Measurements from ENCODE around the gene GSTM1.
"Not testable (repeated sequence)": the region's sequence is repeated elsewhere in the genome, so short reads cannot be mapped to it uniquely, and the experiment has no call there.

The GSTM1 gene

GRCh38 chr1:109684777-109685176 lies 2.8 kb upstream of the GSTM1 start:
- H3K27me3 ChIP-seq (ENCODE audit: insufficient read depth, low read length); H3K4me3 ChIP-seq (ENCODE audit: low read length); H3K36me3 ChIP-seq (ENCODE audit: insufficient read depth, low read length); H3K4me1 ChIP-seq (ENCODE audit: insufficient read depth, low read length); H3K9ac ChIP-seq (ENCODE audit: low read depth, low read length); H3K27ac ChIP-seq (ENCODE audit: low read depth, low read length); H3K9me3 ChIP-seq (ENCODE audit: insufficient read depth, low read depth, low read length): not testable (repeated sequence)
- no CpG with 5 or more reads among the region's 6 CpGs for WGBS

GRCh38 chr1:109685399-109685798 lies 2.2 kb upstream of the GSTM1 start:
- WGBS = no CpG with 5 or more reads among the region's 1 CpG
- not testable (repeated sequence) for H3K27ac ChIP-seq (ENCODE audit: low read depth, low read length); H3K9me3 ChIP-seq (ENCODE audit: insufficient read depth, low read depth, low read length); H3K4me1 ChIP-seq (ENCODE audit: insufficient read depth, low read length); H3K9ac ChIP-seq (ENCODE audit: low read depth, low read length); H3K36me3 ChIP-seq (ENCODE audit: insufficient read depth, low read length); H3K27me3 ChIP-seq (ENCODE audit: insufficient read depth, low read length); H3K4me3 ChIP-seq (ENCODE audit: low read length)

- H3K4me3 ChIP-seq (ENCODE audit: low read length); H3K27me3 ChIP-seq (ENCODE audit: insufficient read depth, low read length); H3K36me3 ChIP-seq (ENCODE audit: insufficient read depth, low read length); H3K27ac ChIP-seq (ENCODE audit: low read depth, low read length); H3K9me3 ChIP-seq (ENCODE audit: insufficient read depth, low read depth, low read length); H3K9ac ChIP-seq (ENCODE audit: low read depth, low read length); H3K4me1 ChIP-seq (ENCODE audit: insufficient read depth, low read length): not testable (repeated sequence)
- WGBS = no CpG with 5 or more reads among the region's 4 CpGs
Measured at GRCh38 chr1:109685890-109686289, 1.7 kb upstream of the GSTM1 start.

- not testable (repeated sequence) for H3K4me3 ChIP-seq (ENCODE audit: low read length); H3K9me3 ChIP-seq (ENCODE audit: insufficient read depth, low read depth, low read length); H3K9ac ChIP-seq (ENCODE audit: low read depth, low read length); H3K36me3 ChIP-seq (ENCODE audit: insufficient read depth, low read length); H3K27ac ChIP-seq (ENCODE audit: low read depth, low read length); H3K4me1 ChIP-seq (ENCODE audit: insufficient read depth, low read length); H3K27me3 ChIP-seq (ENCODE audit: insufficient read depth, low read length)
- WGBS = 100% methylated on average over 4 of the region's 11 CpGs
Measured at GRCh38 chr1:109687109-109687508, 508 bp upstream of the GSTM1 start.

- H3K9ac ChIP-seq (ENCODE audit: low read depth, low read length) = no peak overlapping the region
- H3K4me3 ChIP-seq (ENCODE audit: low read length) = no peak overlapping the region
- H3K36me3 ChIP-seq (ENCODE audit: insufficient read depth, low read length) = no peaks in the 10 kb centered on the region
- H3K4me1 ChIP-seq (ENCODE audit: insufficient read depth, low read length) = no peaks in the 10 kb centered on the region
- no peak overlapping the region for H3K27ac ChIP-seq (ENCODE audit: low read depth, low read length)
- no peaks in the 10 kb centered on the region for H3K27me3 ChIP-seq (ENCODE audit: insufficient read depth, low read length)
- H3K9me3 ChIP-seq (ENCODE audit: insufficient read depth, low read depth, low read length) = no peaks in the 10 kb centered on the region
- WGBS = no CpG with 5 or more reads among the region's 6 CpGs
Measured at GRCh38 chr1:109689844-109690405, 2.3 kb downstream of the GSTM1 start.

- Histone ChIP-seq H3K4me1 (ENCODE audit: insufficient read depth, low read length) (no peaks in the 10 kb centered on the region), H3K36me3 (ENCODE audit: insufficient read depth, low read length) (no peaks in the 10 kb centered on the region), H3K9ac (ENCODE audit: low read depth, low read length) (no peak overlapping the region), H3K9me3 (ENCODE audit: insufficient read depth, low read depth, low read length) (no peaks in the 10 kb centered on the region), H3K27me3 (ENCODE audit: insufficient read depth, low read length) (no peaks in the 10 kb centered on the region), H3K27ac (ENCODE audit: low read depth, low read length) (no peak overlapping the region), H3K4me3 (ENCODE audit: low read length) (no peak overlapping the region)
- no CpG with 5 or more reads among the region's 6 CpGs for WGBS
Measured at GRCh38 chr1:109691759-109692158, 4.1 kb downstream of the GSTM1 start.

GRCh38 chr1:109694400-109694799 lies 6.8 kb downstream of the GSTM1 start:
- not testable (repeated sequence) for H3K9ac ChIP-seq (ENCODE audit: low read depth, low read length); H3K27ac ChIP-seq (ENCODE audit: low read depth, low read length); H3K4me3 ChIP-seq (ENCODE audit: low read length); H3K9me3 ChIP-seq (ENCODE audit: insufficient read depth, low read depth, low read length); H3K27me3 ChIP-seq (ENCODE audit: insufficient read depth, low read length); H3K4me1 ChIP-seq (ENCODE audit: insufficient read depth, low read length); H3K36me3 ChIP-seq (ENCODE audit: insufficient read depth, low read length)
- no CpG with 5 or more reads among the region's 5 CpGs for WGBS

- not testable (repeated sequence) for H3K27me3 ChIP-seq (ENCODE audit: insufficient read depth, low read length); H3K27ac ChIP-seq (ENCODE audit: low read depth, low read length); H3K9me3 ChIP-seq (ENCODE audit: insufficient read depth, low read depth, low read length); H3K4me1 ChIP-seq (ENCODE audit: insufficient read depth, low read length); H3K4me3 ChIP-seq (ENCODE audit: low read length); H3K9ac ChIP-seq (ENCODE audit: low read depth, low read length); H3K36me3 ChIP-seq (ENCODE audit: insufficient read depth, low read length)
- no CpG with 5 or more reads among the region's 3 CpGs for WGBS
Measured at GRCh38 chr1:109695138-109695537, 7.5 kb downstream of the GSTM1 start.

- no peak overlapping the region for H3K27ac ChIP-seq (ENCODE audit: low read depth, low read length)
- H3K4me1 ChIP-seq (ENCODE audit: insufficient read depth, low read length) = no peaks in the 10 kb centered on the region
- no peak overlapping the region for H3K9ac ChIP-seq (ENCODE audit: low read depth, low read length)
- WGBS = no CpG with 5 or more reads among the region's 4 CpGs
- no peaks in the 10 kb centered on the region for H3K36me3 ChIP-seq (ENCODE audit: insufficient read depth, low read length)
- no peaks in the 10 kb centered on the region for H3K9me3 ChIP-seq (ENCODE audit: insufficient read depth, low read depth, low read length)
- no peaks in the 10 kb centered on the region for H3K27me3 ChIP-seq (ENCODE audit: insufficient read depth, low read length)
- no peak overlapping the region for H3K4me3 ChIP-seq (ENCODE audit: low read length)
Measured at GRCh38 chr1:109697066-109697465, 9.4 kb downstream of the GSTM1 start.

GRCh38 chr1:109697861-109698260 lies 10.2 kb downstream of the GSTM1 start:
- H3K27ac ChIP-seq (ENCODE audit: low read depth, low read length); H3K9me3 ChIP-seq (ENCODE audit: insufficient read depth, low read depth, low read length); H3K36me3 ChIP-seq (ENCODE audit: insufficient read depth, low read length); H3K27me3 ChIP-seq (ENCODE audit: insufficient read depth, low read length); H3K4me1 ChIP-seq (ENCODE audit: insufficient read depth, low read length); H3K4me3 ChIP-seq (ENCODE audit: low read length); H3K9ac ChIP-seq (ENCODE audit: low read depth, low read length): not testable (repeated sequence)
- WGBS = no CpG with 5 or more reads among the region's 4 CpGs

- H3K27me3 ChIP-seq (ENCODE audit: insufficient read depth, low read length); H3K27ac ChIP-seq (ENCODE audit: low read depth, low read length); H3K4me3 ChIP-seq (ENCODE audit: low read length); H3K9ac ChIP-seq (ENCODE audit: low read depth, low read length); H3K36me3 ChIP-seq (ENCODE audit: insufficient read depth, low read length); H3K4me1 ChIP-seq (ENCODE audit: insufficient read depth, low read length): not testable (repeated sequence)
- WGBS = 96% methylated on average over 3 of the region's 3 CpGs
- peaks cover 10% of the 10 kb centered on the region; the same call in 1 of the 2 replicates for H3K9me3 ChIP-seq (ENCODE audit: insufficient read depth, low read depth, low read length)
Measured at GRCh38 chr1:109702940-109703339, 15.3 kb downstream of the GSTM1 start.

- no peak overlapping the region for H3K4me3 ChIP-seq (ENCODE audit: low read length)
- 73% methylated on average over 8 of the region's 8 CpGs for WGBS
- H3K9ac ChIP-seq (ENCODE audit: low read depth, low read length) = no peak overlapping the region
- no peaks in the 10 kb centered on the region for H3K27me3 ChIP-seq (ENCODE audit: insufficient read depth, low read length)
- H3K36me3 ChIP-seq (ENCODE audit: insufficient read depth, low read length) = no peaks in the 10 kb centered on the region
- H3K27ac ChIP-seq (ENCODE audit: low read depth, low read length) = no peak overlapping the region
- no peaks in the 10 kb centered on the region for H3K4me1 ChIP-seq (ENCODE audit: insufficient read depth, low read length)
- peaks cover 17% of the 10 kb centered on the region for H3K9me3 ChIP-seq (ENCODE audit: insufficient read depth, low read depth, low read length)
Measured at GRCh38 chr1:109704173-109704572, 16.6 kb downstream of the GSTM1 start.
